Measurements from ENCODE around the gene ZNF260. TPM values are rescaled to one million over a fixed set of nuclear protein-coding genes. Genes with fewer than 3 reads are reported as not detected.

ZNF260 gene
- total and polyA plus RNA-seq, 2 of the 13 experiments (the other 11 are each of a cell fraction or from before 2014, with no cell fraction given): 2.8 to 10.5 TPM

- H4K20me1 ChIP-seq (ENCODE audit: insufficient read depth, low read length): no peaks in the 10 kb centered on the region
- peaks cover 28% of the 10 kb centered on the region for H3K4me1 ChIP-seq (ENCODE audit: insufficient read depth, low read length)
- intact Hi-C loops (cut with micrococcal nuclease; ENCODE audit: unreplicated experiment) (loop anchor here (1.0 to 2.0 kb wide), 3 partner anchors 38 to 274 kb away; partner anchors contain the start of genes ZFP14 and ZNF565), in situ Hi-C loops (cut with HindIII; ENCODE audit: extremely low pct_ligation_motif_present, low pct_unique_long_range_greater_than_20kb) (no loop called here)
- BruUV-seq (replicated peaks): TSS peak; percentile 66
- peaks cover 21% of the 10 kb centered on the region for H3K79me2 ChIP-seq (ENCODE audit: insufficient read depth, low read length)
- H3K27ac ChIP-seq (ENCODE audit: extremely low read length, insufficient read depth, low read length): peak overlapping the region; percentile 91
- H3K4me2 ChIP-seq (ENCODE audit: low read depth, low read length): peak overlapping the region; percentile 89
- peak overlapping the region; percentile 92 for H3K9ac ChIP-seq (ENCODE audit: insufficient read depth, low read depth, low read length)
- peak overlapping the region; percentile 70 to 87 (median 84) for H3K4me3 ChIP-seq (replicated peaks in 1 of 3; ENCODE audit: insufficient read depth in 1 of 3, low read depth in 2 of 3, low read length in 3 of 3)
- 0% methylated on average over 6 of the region's 11 CpGs for WGBS (ENCODE audit: low lambda C conversion rate)
- H3K9me3 ChIP-seq (ENCODE audit: low read length): peaks cover 10% of the 10 kb centered on the region
- CTCF ChIA-PET (ENCODE audit: low intra/inter-chr PET ratio, low total read pairs): no interaction called here
- POLR2A ChIA-PET: interaction anchor here (0.9 to 3.1 kb wide), 29 partner anchors 10 to 1106 kb away, joined by 3 to 57 read pairs (median 6); partner anchors contain the start of genes CAPNS1, POLR2I, TBCB and ZFP14
- DNase-seq (ENCODE audit: low spot score): peak; percentile 39
- H3K27me3 ChIP-seq (ENCODE audit: control insufficient read depth in 1 of 2, insufficient read depth in 2 of 2, low read length in 2 of 2): peaks cover 0 to 4% of the 10 kb centered on the region in 2 experiments; a peak in 1 of 5 replicates
- H3K36me3 ChIP-seq (replicated peaks in 1 of 2; ENCODE audit: control insufficient read depth in 1 of 2, insufficient read depth in 2 of 2, low read length in 2 of 2): no peaks in the 10 kb centered on the region
- peak; percentile 41 for ATAC-seq
- FAIRE-seq: peak; percentile 52
- peak overlapping the region; percentile 73 for H2AFZ ChIP-seq (ENCODE audit: low read length)
- TF ChIP-seq PCBP2 (optimal IDR thresholded peaks at IDR 0.05; ENCODE audit: low read depth, low read length, poor library complexity, severe bottlenecking): no peak
- TF ChIP-seq ZNF512 (CRISPR knock-in tag; IDR thresholded peaks at IDR 0.05): 0 out of 2 replicates have a peak, but pooled peaks have one; percentile 26
- TF ChIP-seq ZNF709 (CRISPR knock-in tag; IDR thresholded peaks at IDR 0.05): no peak
- TF ChIP-seq SAP130 (CRISPR knock-in tag; IDR thresholded peaks at IDR 0.05; ENCODE audit: low read depth): no peak; the same call in 1 of the 2 replicates
- TF ChIP-seq, protein P1, sequence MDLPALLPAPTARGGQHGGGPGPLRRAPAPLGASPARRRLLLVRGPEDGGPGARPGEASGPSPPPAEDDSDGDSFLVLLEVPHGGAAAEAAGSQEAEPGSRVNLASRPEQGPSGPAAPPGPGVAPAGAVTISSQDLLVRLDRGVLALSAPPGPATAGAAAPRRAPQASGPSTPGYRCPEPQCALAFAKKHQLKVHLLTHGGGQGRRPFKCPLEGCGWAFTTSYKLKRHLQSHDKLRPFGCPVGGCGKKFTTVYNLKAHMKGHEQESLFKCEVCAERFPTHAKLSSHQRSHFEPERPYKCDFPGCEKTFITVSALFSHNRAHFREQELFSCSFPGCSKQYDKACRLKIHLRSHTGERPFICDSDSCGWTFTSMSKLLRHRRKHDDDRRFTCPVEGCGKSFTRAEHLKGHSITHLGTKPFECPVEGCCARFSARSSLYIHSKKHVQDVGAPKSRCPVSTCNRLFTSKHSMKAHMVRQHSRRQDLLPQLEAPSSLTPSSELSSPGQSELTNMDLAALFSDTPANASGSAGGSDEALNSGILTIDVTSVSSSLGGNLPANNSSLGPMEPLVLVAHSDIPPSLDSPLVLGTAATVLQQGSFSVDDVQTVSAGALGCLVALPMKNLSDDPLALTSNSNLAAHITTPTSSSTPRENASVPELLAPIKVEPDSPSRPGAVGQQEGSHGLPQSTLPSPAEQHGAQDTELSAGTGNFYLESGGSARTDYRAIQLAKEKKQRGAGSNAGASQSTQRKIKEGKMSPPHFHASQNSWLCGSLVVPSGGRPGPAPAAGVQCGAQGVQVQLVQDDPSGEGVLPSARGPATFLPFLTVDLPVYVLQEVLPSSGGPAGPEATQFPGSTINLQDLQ (CRISPR knock-in tag; IDR thresholded peaks at IDR 0.05): no peak
- TF ChIP-seq SUZ12 (IDR thresholded peaks at IDR 0.05; ENCODE audit: low read depth, low read length): no peak
- no peak for TF ChIP-seq KDM6A (CRISPR knock-in tag; IDR thresholded peaks at IDR 0.05; ENCODE audit: low read depth)
- TF ChIP-seq, protein P2, sequence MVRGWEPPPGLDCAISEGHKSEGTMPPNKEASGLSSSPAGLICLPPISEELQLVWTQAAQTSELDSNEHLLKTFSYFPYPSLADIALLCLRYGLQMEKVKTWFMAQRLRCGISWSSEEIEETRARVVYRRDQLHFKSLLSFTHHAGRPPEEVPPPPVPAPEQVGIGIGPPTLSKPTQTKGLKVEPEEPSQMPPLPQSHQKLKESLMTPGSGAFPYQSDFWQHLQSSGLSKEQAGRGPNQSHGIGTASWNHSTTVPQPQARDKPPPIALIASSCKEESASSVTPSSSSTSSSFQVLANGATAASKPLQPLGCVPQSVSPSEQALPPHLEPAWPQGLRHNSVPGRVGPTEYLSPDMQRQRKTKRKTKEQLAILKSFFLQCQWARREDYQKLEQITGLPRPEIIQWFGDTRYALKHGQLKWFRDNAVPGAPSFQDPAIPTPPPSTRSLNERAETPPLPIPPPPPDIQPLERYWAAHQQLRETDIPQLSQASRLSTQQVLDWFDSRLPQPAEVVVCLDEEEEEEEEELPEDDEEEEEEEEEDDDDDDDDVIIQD (CRISPR knock-in tag; IDR thresholded peaks at IDR 0.05; ENCODE audit: low read depth): no peak
- no peak for TF ChIP-seq HDAC6 (IDR thresholded peaks at IDR 0.05; ENCODE audit: low read depth, low read length)
- TF ChIP-seq, protein P3, sequence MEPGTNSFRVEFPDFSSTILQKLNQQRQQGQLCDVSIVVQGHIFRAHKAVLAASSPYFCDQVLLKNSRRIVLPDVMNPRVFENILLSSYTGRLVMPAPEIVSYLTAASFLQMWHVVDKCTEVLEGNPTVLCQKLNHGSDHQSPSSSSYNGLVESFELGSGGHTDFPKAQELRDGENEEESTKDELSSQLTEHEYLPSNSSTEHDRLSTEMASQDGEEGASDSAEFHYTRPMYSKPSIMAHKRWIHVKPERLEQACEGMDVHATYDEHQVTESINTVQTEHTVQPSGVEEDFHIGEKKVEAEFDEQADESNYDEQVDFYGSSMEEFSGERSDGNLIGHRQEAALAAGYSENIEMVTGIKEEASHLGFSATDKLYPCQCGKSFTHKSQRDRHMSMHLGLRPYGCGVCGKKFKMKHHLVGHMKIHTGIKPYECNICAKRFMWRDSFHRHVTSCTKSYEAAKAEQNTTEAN (CRISPR knock-in tag; conservative IDR thresholded peaks at IDR 0.05): no peak
- TF ChIP-seq ZBTB4 (CRISPR knock-in tag; IDR thresholded peaks at IDR 0.05; ENCODE audit: borderline replicate concordance): no peak
- TF ChIP-seq SRSF1 (optimal IDR thresholded peaks at IDR 0.05; ENCODE audit: low read depth, low read length): no peak
- no peak for TF ChIP-seq PAF1 (CRISPR knock-in tag; IDR thresholded peaks at IDR 0.05)
Measured at GRCh38 chr19:36488846-36489117, 39.3 kb downstream of the ZNF260 start.

All from HepG2 (cell line).